GM21619 (cell line): ENCODE measurements around the gene GRIN2A.
A peak's percentile ranks its signal among the peaks of the same experiment; 100 is the strongest.

Experiments used
- ATAC-seq: cut with Tn5 transposase; IDR thresholded peaks from one replicate; pipeline ENCODE4 v1.9.1; 2021; ENCODE audit not compliant: unreplicated experiment

GRIN2A gene

GRCh38 chr16:10188236-10188635, 6.0 kb upstream of the GRIN2A start:
- ATAC-seq = no peak

- peak; percentile 59 for ATAC-seq
Measured at GRCh38 chr16:10181196-10182162, 749 bp downstream of the GRIN2A start.

DNA sequence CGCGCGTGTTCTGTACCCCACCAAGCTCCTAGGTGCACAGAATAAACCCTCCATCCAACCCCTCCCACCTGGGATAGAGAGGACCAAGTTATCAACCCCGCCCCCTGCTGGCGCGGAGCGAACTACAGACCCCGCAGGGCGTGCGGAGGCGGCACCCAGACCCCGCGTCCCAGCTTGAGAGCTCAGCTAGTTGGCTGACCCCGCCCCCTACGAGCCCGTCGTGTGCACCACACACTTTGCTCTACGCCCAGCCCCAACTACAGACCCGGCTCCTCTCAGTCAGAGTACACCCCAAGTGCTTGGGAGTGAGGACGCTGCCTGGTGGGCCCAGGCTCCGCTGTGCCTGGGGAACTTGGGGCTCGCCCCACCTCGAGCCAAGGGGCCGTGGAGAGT, 1.5 kb downstream of the GRIN2A start:
- ATAC-seq = no peak

- no peak for ATAC-seq
Measured at GRCh38 chr16:10180042-10180770, 2.0 kb downstream of the GRIN2A start.

GRCh38 chr16:10178526-10178925, 3.7 kb downstream of the GRIN2A start:
- no peak for ATAC-seq

DNA sequence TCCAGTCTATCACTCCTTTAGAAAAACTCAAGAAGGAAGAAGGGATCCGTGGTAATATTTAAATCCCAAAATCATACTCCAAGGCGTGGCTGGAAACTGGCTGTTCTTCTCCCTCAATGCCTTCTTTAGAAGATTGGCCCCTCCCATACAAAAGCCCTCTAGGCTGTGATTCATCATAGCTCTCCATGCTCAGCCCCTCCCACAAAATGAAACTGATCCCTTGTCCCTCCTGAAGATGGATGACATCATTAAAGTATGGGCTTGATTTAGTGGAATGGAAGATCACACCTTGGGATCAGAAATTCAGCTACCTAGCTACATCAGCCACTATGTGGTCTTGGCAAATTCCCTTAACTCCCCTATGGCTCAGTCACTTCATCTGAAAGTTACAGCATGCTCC, 4.1 kb downstream of the GRIN2A start:
- ATAC-seq = no peak

- ATAC-seq = no peak
Measured at GRCh38 chr16:10172848-10173655, 9.2 kb downstream of the GRIN2A start.

- ATAC-seq = no peak
Measured at GRCh38 chr16:10171221-10171620, 11.0 kb downstream of the GRIN2A start.

GRCh38 chr16:10169904-10170410, 12.3 kb downstream of the GRIN2A start:
- no peak for ATAC-seq

DNA sequence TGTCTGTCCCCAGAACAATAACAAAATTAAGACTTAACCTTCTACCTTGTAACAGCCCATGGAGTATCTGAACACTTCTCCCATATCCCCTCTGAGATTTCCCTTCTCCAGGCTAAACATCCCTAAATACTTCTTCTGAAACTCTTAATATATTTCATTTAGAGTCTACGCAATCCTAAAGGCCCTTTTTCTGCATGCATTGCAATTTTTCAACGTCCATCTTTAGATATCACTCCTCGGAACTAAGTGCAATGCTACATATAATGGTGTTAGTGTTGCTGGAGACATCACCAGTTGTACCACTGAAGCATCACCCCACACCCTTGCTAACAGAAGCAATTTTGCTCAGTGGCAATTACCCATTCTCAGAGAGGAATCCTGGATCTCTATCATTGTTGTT, 13.2 kb downstream of the GRIN2A start:
- ATAC-seq = no peak

DNA sequence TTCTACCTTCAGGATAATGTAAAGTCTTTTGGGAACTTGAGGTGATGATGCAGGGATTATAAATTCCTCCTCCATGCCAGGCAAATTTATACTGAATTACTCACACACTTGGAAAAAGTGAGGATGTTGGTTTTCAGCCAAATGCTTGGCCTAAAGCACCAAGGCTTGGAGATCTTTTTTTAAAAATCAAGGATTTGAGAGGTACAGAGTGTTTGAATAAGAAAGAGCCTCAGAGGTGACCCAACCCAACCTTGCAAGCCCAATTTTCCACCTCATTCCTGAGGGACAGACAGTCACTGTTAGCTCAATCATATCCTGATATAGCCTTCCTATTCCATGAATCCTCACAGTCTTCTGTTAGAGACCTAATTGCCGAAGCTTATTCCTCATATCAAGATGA, 14.0 kb downstream of the GRIN2A start:
- no peak for ATAC-seq

GRCh38 chr16:10165643-10166042, 16.6 kb downstream of the GRIN2A start:
- ATAC-seq = no peak

GRCh38 chr16:10162981-10163380, 19.2 kb downstream of the GRIN2A start:
- no peak for ATAC-seq

- no peak for ATAC-seq
Measured at GRCh38 chr16:10156099-10156498, 26.1 kb downstream of the GRIN2A start.

DNA sequence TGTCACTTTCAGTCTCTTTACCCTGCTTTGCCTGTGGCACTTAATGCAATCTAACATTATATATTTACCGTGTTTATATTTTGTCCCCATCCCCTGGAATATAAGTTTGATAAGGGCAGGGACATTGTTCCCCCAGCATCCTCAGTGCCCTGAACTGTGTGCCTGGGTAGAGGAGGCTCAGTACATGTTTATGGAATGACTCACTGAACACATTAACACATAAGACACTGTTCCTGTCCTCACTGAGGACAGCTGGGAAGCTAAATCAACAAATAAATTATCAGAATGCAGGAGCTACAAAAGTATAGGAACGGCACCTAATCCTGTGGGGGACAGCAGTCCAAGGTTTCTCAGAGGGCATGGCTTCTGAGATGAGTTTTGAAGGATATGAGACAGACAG, 27.8 kb downstream of the GRIN2A start:
- no peak for ATAC-seq

GRCh38 chr16:10153985-10154384, 28.2 kb downstream of the GRIN2A start:
- ATAC-seq = no peak

DNA sequence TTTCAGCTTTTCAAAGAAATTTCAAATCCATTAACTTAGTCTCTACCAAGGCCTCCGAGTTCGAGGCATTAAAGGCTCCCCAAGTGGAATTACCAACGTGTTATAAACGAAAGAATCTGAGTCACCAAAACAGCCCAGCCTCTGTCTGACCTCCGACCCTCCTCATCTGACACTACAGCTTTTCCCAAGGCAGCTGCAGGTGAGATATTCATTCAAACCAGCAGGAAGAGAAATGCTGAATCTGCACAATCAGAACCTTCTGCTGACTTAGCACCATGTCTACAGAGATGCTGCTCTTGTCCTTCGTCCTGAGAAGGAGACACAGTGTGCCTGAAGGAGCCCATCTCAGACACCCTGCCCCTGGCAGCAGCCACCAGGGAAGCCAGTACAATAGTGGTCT, 30.5 kb downstream of the GRIN2A start:
- ATAC-seq = no peak

DNA sequence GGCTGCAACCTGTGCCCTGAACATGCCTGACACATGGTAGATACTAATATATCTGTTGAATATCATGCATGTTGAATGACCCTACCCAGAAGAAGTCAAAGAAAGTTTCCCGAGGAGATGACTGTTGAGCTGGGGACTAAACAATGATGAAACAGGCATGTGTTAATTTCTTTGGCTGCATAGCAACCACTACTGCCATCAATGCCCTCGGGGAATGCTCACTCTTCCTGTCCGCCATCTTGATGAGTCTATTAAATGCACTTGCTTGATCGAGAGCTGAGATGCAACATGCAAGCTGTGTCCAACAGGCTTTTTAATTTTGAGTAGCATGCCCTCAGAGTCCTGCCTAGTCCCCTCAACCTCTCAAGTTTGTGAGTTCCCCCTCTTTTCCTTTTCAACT, 31.3 kb downstream of the GRIN2A start:
- ATAC-seq = no peak

- ATAC-seq = no peak
Measured at GRCh38 chr16:10145542-10146035, 36.6 kb downstream of the GRIN2A start.

GRCh38 chr16:10141671-10142070, 40.6 kb downstream of the GRIN2A start:
- ATAC-seq = no peak

- ATAC-seq = no peak
Measured at GRCh38 chr16:10138881-10139280, 43.3 kb downstream of the GRIN2A start.
